NAMALWA (cell line): ENCODE results near the gene PON1.

Source experiments
- DNase-seq: peaks from one replicate; pipeline ENCODE4 v3.0.0-alpha.2; 2015; ENCODE audit warnings: low spot score

Gene PON1

GRCh38 chr7:95324431-95324830, at the start of gene PON1:
TSS of gene PON1 (minus strand) at chr7:95324532. CDS start at chr7:95324475, 57 bp downstream.
- no peak for DNase-seq

GRCh38 chr7:95373323-95373722, 49.0 kb upstream of the PON1 start:
- no peak for DNase-seq

GRCh38 chr7:95368235-95368634, 43.9 kb upstream of the PON1 start:
- no peak for DNase-seq

- DNase-seq = no peak
Measured at GRCh38 chr7:95367606-95368005, 43.3 kb upstream of the PON1 start.

GRCh38 chr7:95365151-95365550, 40.8 kb upstream of the PON1 start:
- no peak for DNase-seq

GRCh38 chr7:95357623-95358022, 33.3 kb upstream of the PON1 start:
- no peak for DNase-seq

- no peak for DNase-seq
Measured at GRCh38 chr7:95342642-95343307, 18.4 kb upstream of the PON1 start.

- DNase-seq = no peak
Measured at GRCh38 chr7:95342029-95342428, 17.7 kb upstream of the PON1 start.

- no peak for DNase-seq
Measured at GRCh38 chr7:95340491-95340890, 16.2 kb upstream of the PON1 start.

- DNase-seq = no peak
Measured at GRCh38 chr7:95338832-95339231, 14.5 kb upstream of the PON1 start.

- no peak for DNase-seq
Measured at GRCh38 chr7:95335093-95335492, 10.8 kb upstream of the PON1 start.

GRCh38 chr7:95334447-95334846, 10.1 kb upstream of the PON1 start:
- no peak for DNase-seq

- no peak for DNase-seq
Measured at GRCh38 chr7:95330961-95331337, 6.6 kb upstream of the PON1 start.

- DNase-seq = peak; percentile 35
Measured at GRCh38 chr7:95330204-95330960, 6.0 kb upstream of the PON1 start.

- no peak for DNase-seq
Measured at GRCh38 chr7:95327356-95327755, 3.0 kb upstream of the PON1 start.

GRCh38 chr7:95323410-95324129, 762 bp downstream of the PON1 start:
- DNase-seq = no peak

GRCh38 chr7:95322854-95323253, 1.5 kb downstream of the PON1 start:
- no peak for DNase-seq

GRCh38 chr7:95322396-95322795, 1.9 kb downstream of the PON1 start:
- DNase-seq = no peak

GRCh38 chr7:95321720-95322119, 2.6 kb downstream of the PON1 start:
- no peak for DNase-seq

- DNase-seq = no peak
Measured at GRCh38 chr7:95320651-95321050, 3.7 kb downstream of the PON1 start.

GRCh38 chr7:95319570-95319969, 4.8 kb downstream of the PON1 start:
- DNase-seq = no peak

GRCh38 chr7:95318501-95319100, 5.7 kb downstream of the PON1 start:
- no peak for DNase-seq

GRCh38 chr7:95317966-95318365, 6.4 kb downstream of the PON1 start:
- no peak for DNase-seq
